ENCODE data around the gene DNAAF1.

The DNAAF1 gene

GRCh38 chr16:84179612-84180320 lies 34.7 kb downstream of the DNAAF1 start:
- no peak overlapping the region for H3K27ac ChIP-seq (ENCODE audit: extremely low read depth, low read depth, low read length)
- no peaks in the 10 kb centered on the region for H3K9me3 ChIP-seq (ENCODE audit: control insufficient read depth, insufficient read depth, low read depth, low read length)
- peaks cover 0 to 67% of the 10 kb centered on the region in 2 experiments; a peak in 1 of 3 replicates for H3K36me3 ChIP-seq (ENCODE audit: control insufficient read depth in 2 of 2, insufficient read depth in 1 of 2, low read length in 2 of 2)
- H3K4me1 ChIP-seq (ENCODE audit: control insufficient read depth, insufficient read depth, low read length): peaks cover 9% of the 10 kb centered on the region
- CTCF ChIA-PET: interaction anchor here (0.7 to 6.7 kb wide), 2 partner anchors 11 to 93 kb away, joined by 4 to 65 read pairs; partner anchors contain the start of gene ADAD2
- H3K4me3 ChIP-seq (ENCODE audit: low read depth, low read length): no peak overlapping the region
- TF ChIP-seq RBAK (tag by site-specific recombination; IDR thresholded peaks at IDR 0.05) (no peak), ZFHX2 (tag by site-specific recombination; conservative IDR thresholded peaks at IDR 0.05) (peak; percentile 36), EGR2 (tag by site-specific recombination; IDR thresholded peaks at IDR 0.05; ENCODE audit: low read depth) (peak; percentile 41; the same call in 1 of the 2 replicates), ZSCAN30 (tag by site-specific recombination; IDR thresholded peaks at IDR 0.05) (no peak), YY1 (tag by site-specific recombination; IDR thresholded peaks at IDR 0.05) (no peak), ZNF585B (tag by site-specific recombination; IDR thresholded peaks at IDR 0.05) (no peak)
- POLR2A ChIA-PET: no interaction called here

- ChIA-PET CTCF (interaction anchor here (0.7 kb wide), 2 partner anchors 11 to 215 kb away, joined by 4 read pairs; partner anchors contain the start of gene ADAD2), POLR2A (interaction anchor here (0.6 kb wide), 1 partner anchor 35 kb away, joined by 3 read pairs; the partner anchor contains the start of genes DNAAF1 and HSDL1)
- no peaks in the 10 kb centered on the region for H3K9me3 ChIP-seq (ENCODE audit: control insufficient read depth, insufficient read depth, low read depth, low read length)
- H3K27ac ChIP-seq (ENCODE audit: extremely low read depth, low read depth, low read length): no peak overlapping the region
- peaks cover 9% of the 10 kb centered on the region for H3K4me1 ChIP-seq (ENCODE audit: control insufficient read depth, insufficient read depth, low read length)
- H3K36me3 ChIP-seq (ENCODE audit: control insufficient read depth in 2 of 2, insufficient read depth in 1 of 2, low read length in 2 of 2): peaks cover 0 to 73% of the 10 kb centered on the region in 2 experiments; a peak in 2 of 3 replicates
- no peak overlapping the region for H3K4me3 ChIP-seq (ENCODE audit: low read depth, low read length)
- TF ChIP-seq ZNF660 (tag by site-specific recombination; IDR thresholded peaks at IDR 0.05): no peak
- no peak for TF ChIP-seq ZFP3 (tag by site-specific recombination; IDR thresholded peaks at IDR 0.05; ENCODE audit: low read depth)
- TF ChIP-seq SP2 (tag by site-specific recombination; IDR thresholded peaks at IDR 0.05): 0 out of 2 replicates have a peak, but pooled peaks have one; percentile 11
- TF ChIP-seq ZNF529 (tag by site-specific recombination; IDR thresholded peaks at IDR 0.05; ENCODE audit: insufficient replicate concordance): no peak
- no peak for TF ChIP-seq ZNF596 (tag by site-specific recombination; IDR thresholded peaks at IDR 0.05)
- TF ChIP-seq HOXC10 (CRISPR knock-in tag; IDR thresholded peaks at IDR 0.05): no peak
- TF ChIP-seq ZNF777 (tag by site-specific recombination; IDR thresholded peaks at IDR 0.05; ENCODE audit: borderline replicate concordance): no peak
- TF ChIP-seq ZNF394 (tag by site-specific recombination; IDR thresholded peaks at IDR 0.05; ENCODE audit: borderline replicate concordance): no peak
- TF ChIP-seq KLF1 (tag by site-specific recombination; IDR thresholded peaks at IDR 0.05): peak; percentile 65
- TF ChIP-seq ZNF133 (tag by site-specific recombination; IDR thresholded peaks at IDR 0.05): no peak
- no peak for TF ChIP-seq ZNF223 (tag by site-specific recombination; IDR thresholded peaks at IDR 0.05)
- TF ChIP-seq RBAK (tag by site-specific recombination; IDR thresholded peaks at IDR 0.05): no peak
- TF ChIP-seq SCRT2 (tag by site-specific recombination; IDR thresholded peaks at IDR 0.05): no peak
- TF ChIP-seq ZNF248 (tag by site-specific recombination; IDR thresholded peaks at IDR 0.05): no peak
- TF ChIP-seq ZNF585B (tag by site-specific recombination; IDR thresholded peaks at IDR 0.05): no peak
- no peak for TF ChIP-seq ZSCAN5A (tag by site-specific recombination; IDR thresholded peaks at IDR 0.05)
- no peak for TF ChIP-seq ZNF174 (tag by site-specific recombination; IDR thresholded peaks at IDR 0.05)
- TF ChIP-seq EGR2 (tag by site-specific recombination; IDR thresholded peaks at IDR 0.05; ENCODE audit: low read depth): 0 out of 2 replicates have a peak, but pooled peaks have one; percentile 5
- TF ChIP-seq MYNN (tag by site-specific recombination; IDR thresholded peaks at IDR 0.05; ENCODE audit: borderline replicate concordance): no peak
Observed at GRCh38 chr16:84180519-84181140, 35.5 kb downstream of the DNAAF1 start.
